Fibroblast of villous mesenchyme (primary cell): ENCODE measurements around the gene CTNNAL1. TPM values are rescaled to one million over a fixed set of nuclear protein-coding genes. Genes with fewer than 3 reads are reported as not detected.

Experiments
- DNase-seq: peaks from one replicate; pipeline ENCODE4 v3.0.0-alpha.2; 2010; ENCODE audit warnings: low read depth
- H3K4me3 ChIP-seq: 2 replicates; pipeline ENCODE4 v1.5.1; 2011; ENCODE audit warnings: low read depth, mild to moderate bottlenecking, low read length
- total RNA-seq: library from RNA; depleted of rRNA; stranded (reverse); fragments of >200 nt; gene quantifications from 2 replicates; pipeline ENCODE4 v1.2.3, GENCODE V29; 2012
- TF ChIP-seq, protein P1 (sequence below): IDR thresholded peaks from 2 replicates; pipeline ENCODE4 v1.5.1; 2012; ENCODE audit warnings: low read depth, mild to moderate bottlenecking, low read length; ENCODE audit not compliant: insufficient read depth

Gene CTNNAL1
- total RNA-seq, 1 donor = 155 TPM

DNA sequence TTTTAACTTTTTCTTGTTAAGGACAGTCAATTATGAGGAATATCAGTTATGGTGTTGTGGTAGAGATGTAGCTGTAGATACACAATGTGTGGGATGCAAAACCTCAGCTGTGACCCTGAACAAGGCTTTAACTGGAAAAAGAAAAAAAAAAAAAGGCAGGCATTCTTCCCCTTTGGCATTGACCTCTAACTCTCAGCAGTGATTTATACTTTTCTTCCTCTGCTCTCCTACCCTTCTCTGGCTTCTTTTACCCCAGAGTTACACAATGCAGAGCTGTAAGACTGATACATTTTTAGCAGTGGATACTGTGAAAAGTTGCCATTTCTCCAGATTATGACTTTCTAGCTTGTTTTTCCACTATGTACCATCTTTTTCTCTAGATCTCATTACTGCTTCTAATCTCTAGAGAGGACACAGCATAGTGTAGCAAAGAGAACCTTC lies 2.0 kb downstream of the CTNNAL1 start:
- DNase-seq = peak; percentile 69
- H3K4me3 ChIP-seq = peak overlapping the region; percentile 70
- TF ChIP-seq, protein P1, sequence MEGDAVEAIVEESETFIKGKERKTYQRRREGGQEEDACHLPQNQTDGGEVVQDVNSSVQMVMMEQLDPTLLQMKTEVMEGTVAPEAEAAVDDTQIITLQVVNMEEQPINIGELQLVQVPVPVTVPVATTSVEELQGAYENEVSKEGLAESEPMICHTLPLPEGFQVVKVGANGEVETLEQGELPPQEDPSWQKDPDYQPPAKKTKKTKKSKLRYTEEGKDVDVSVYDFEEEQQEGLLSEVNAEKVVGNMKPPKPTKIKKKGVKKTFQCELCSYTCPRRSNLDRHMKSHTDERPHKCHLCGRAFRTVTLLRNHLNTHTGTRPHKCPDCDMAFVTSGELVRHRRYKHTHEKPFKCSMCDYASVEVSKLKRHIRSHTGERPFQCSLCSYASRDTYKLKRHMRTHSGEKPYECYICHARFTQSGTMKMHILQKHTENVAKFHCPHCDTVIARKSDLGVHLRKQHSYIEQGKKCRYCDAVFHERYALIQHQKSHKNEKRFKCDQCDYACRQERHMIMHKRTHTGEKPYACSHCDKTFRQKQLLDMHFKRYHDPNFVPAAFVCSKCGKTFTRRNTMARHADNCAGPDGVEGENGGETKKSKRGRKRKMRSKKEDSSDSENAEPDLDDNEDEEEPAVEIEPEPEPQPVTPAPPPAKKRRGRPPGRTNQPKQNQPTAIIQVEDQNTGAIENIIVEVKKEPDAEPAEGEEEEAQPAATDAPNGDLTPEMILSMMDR = no peak

DNA sequence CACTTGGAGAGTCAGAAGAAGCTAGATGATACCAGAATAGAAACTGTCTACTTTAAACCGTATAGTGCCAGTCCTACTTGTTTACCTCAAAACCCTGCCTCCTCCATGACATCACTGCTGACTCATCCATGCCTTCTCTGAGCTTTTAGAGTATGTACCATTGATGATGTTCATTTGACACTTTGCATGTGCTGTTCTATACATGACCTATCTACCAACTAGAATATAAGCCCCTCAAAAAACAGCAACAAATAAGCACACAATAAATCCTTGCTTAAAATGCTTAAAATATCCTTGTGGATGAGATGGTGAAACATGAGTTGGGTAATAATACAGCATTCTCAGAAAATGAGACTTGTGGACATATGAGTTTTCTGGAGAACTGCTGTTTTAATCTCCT lies 2.6 kb downstream of the CTNNAL1 start:
- H3K4me3 ChIP-seq = peak overlapping the region; percentile 70
- DNase-seq = peak; percentile 89
- TF ChIP-seq, protein P1 = no peak

DNA sequence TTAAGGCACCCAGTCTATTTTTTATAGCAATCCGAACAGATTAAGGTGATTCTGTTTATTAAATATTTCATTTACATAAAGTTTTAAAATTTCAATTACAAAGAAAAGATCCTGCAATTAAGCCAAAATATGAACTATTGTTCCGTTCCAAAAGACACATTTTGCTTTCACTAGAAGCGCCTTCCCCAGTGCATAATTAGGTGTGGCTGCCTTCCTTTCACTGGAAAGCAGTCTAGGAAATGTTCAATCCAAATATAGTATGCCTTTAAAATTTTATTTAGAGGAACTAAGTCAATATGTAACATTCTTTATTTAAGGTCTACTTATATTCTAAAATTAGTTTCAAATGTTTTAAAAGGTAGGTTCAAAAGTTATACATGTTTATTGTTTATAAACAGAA lies 7.6 kb downstream of the CTNNAL1 start:
- TF ChIP-seq, protein P1 = no peak
- no peak overlapping the region for H3K4me3 ChIP-seq
- no peak for DNase-seq

DNA sequence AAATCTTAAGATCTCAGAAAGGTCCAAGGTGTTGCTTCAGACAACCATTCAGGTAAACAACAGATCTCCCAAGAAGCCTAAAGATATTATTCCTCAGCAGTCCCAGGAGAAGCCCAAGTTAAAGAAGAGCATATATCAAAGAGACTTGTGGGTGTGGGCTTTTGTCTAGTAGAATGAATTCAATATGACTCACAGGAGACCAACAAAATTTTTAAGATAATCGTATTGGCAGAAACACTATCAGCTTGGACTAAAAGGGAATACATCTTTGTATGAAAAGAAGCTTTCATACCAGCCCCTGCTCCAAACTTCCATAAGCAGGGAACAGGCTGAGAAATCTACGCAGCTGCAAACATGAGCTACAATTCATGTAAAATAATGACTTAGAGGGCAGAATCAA lies 10.2 kb downstream of the CTNNAL1 start:
- H3K4me3 ChIP-seq = no peak overlapping the region
- TF ChIP-seq, protein P1 = no peak
- no peak for DNase-seq

DNA sequence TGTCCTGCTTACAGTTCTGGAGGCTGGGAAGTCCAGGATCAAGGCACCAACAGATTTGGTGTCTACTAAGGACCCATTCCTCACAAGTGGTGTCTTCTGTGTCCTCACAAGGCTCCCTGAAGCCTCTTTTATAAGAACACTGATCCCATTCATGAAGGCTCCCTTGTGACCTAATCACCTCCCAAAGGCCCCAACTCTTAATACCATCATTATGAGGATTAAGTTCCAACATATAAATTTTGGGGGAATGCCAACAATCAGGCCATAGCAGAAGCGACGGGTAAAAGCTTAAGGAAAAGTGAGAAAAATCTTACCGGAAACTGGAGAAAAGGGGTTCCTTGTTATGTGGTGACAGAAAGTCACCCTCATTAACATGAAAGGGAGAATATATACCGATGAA lies 11.2 kb downstream of the CTNNAL1 start:
- TF ChIP-seq, protein P1 = no peak
- no peak for DNase-seq

DNA sequence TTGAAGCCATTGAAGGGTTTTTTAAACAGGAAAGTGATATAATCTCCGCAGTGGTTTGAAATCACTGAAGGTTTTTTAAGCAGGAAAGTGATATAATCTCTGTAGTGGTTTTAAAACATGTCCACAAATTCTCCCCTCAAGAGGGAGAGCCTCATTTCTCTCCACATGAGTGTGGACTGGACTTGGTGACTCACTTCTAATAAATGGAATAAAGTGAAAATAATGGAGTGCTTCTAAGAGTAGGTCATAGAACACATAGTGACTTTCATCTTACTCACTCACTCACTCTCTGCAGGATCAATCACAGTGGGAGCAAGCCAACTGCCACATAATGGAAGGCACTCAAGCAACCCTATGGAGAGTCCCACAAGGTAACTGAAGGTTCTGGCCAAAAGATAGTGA lies 12.0 kb downstream of the CTNNAL1 start:
- TF ChIP-seq, protein P1 = no peak
- peak; percentile 77 for DNase-seq
- no peak overlapping the region for H3K4me3 ChIP-seq

More for the DNA sequence above, 11.2 kb downstream of the CTNNAL1 start:
- no peak overlapping the region for H3K4me3 ChIP-seq

DNA sequence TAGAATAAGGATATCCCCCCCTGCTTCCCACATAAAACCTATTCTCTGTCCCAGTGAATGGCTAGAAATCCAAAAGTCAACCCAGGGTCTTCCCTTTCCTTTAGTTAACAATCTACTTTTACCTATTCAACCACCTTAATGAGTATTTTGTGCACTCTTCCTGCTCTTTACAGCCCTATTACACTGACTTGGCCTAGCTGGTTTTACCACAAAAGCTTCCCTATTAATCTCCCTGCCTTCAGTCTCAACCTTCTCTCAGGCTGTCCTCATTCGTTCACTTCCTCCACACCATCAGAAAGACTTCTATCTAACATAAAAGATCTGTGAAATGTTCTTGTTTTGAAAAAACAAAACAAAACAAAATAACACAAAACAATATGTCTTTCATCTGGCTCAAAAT lies 16.2 kb downstream of the CTNNAL1 start:
- no peak overlapping the region for H3K4me3 ChIP-seq
- TF ChIP-seq, protein P1 = no peak
- DNase-seq = no peak
